GM12892 (cell line): Measurements from ENCODE around the gene CYB561D2.
A peak's percentile ranks its signal among the peaks of the same experiment; 100 is the strongest.

Experiments
- DNase-seq: peaks from one replicate; pipeline ENCODE4 v3.0.0; 2011; ENCODE audit not compliant: insufficient read length
- FAIRE-seq: peaks from 2 replicates; lab custom pipeline; 2011; peaks lifted over from hg19 to GRCh38; lab: Jason Lieb, UNC
- POLR2A ChIP-seq: IDR thresholded peaks from 2 replicates; pipeline ENCODE4 v1.6.1; 2011; ENCODE audit warnings: low read depth, low read length, control low read depth
- POLR2AphosphoS5 ChIP-seq: IDR thresholded peaks from 2 replicates; pipeline ENCODE4 v1.6.1; 2011; ENCODE audit warnings: low read depth, low read length, control low read depth
- TAF1 ChIP-seq: IDR thresholded peaks from 2 replicates; pipeline ENCODE4 v1.6.1; 2011; ENCODE audit warnings: low read depth, mild to moderate bottlenecking, control low read depth, low read length, borderline replicate concordance

CYB561D2 gene

DNA sequence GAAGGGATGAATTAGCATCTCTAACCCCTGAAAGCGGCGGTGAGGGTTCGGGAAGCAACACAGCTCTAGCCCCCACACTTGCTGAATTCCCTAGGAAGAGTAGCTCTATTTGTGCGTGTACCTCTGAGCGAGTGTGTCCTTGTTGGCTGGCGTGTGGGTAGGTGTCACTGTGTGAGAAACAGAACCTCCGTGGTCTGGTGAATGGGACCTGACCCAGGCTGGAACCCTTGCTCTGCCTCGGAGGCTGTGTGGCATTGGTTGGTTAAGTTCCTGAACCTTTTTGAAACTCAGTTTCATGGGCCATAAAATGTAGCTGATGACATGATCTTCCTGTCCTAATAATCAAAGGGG lies 9.1 kb downstream of the CYB561D2 start:
- TF ChIP-seq TAF1 (no peak), POLR2A (no peak), POLR2AphosphoS5 (no peak)
- FAIRE-seq, result peak; percentile 9
- no peak for DNase-seq

- FAIRE-seq, result no peak
- no peak for DNase-seq
- TF ChIP-seq TAF1 (no peak), POLR2A (no peak), POLR2AphosphoS5 (no peak)
These were observed 14.0 kb downstream of the CYB561D2 start for GRCh38 chr3:50364573-50365079.

DNA sequence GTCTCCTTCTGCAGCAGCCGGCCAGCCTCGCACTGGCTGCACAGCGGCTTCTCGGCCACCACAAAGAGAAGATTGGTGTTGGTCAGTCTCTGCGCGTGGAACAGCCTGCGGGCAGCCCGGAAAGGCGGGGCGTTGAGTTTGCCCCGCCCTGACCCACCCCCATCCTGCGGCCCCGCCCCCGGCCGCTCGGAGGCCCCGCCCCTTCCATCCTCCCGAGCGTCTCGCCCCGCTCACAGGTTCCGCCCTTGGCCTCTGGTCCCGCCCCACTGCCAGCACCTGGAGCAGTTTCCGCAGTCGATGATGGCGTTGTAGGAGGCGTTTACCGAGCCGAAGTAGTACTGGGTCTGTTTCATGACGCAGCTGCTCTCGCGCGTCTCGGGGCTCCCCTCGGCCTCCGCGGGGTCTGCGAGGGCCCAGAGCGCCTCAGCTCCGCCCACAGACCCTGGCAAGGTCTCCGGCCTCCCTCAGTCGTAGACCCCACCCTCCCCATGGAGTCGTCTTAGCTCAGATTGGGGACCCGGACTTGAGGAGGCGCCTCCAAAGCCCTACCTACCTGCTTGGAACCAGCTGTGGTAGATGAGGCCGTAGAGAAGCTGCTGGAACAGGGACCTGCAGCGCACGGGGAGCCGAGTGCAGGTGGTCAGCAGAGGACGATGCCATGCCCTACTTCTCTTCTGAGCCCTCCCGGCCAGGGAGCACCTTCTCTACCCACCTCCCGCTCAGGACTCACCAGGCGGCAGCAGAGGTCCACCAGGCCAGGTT lies 14.6 kb downstream of the CYB561D2 start:
- TF ChIP-seq TAF1 (no peak), POLR2A (no peak), POLR2AphosphoS5 (no peak)
- FAIRE-seq (peak; percentile 94), DNase-seq (peak; percentile 96)

DNA sequence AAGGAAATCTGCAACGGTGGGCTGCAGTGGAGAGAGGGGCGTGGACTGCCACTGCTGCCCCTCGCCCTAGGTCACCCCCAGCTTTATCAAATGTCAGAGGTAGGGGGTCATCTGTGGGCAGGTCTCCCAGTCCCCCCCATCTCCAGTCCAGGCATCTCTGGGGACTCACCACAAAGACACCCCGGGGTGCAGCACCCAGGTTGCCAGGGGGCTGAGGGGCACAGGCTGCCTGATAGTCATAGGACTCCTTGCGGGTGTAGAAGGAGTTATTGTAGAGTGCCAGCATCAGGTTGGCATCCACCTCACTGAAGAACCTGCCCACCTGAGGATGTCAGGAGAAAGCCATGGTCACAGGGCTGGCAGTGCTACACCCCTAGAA lies 15.2 kb downstream of the CYB561D2 start:
- FAIRE-seq (no peak), DNase-seq (no peak)
- TF ChIP-seq POLR2AphosphoS5, result no peak
- TF ChIP-seq POLR2A, result no peak
- TF ChIP-seq TAF1, result no peak

- DNase-seq (no peak), FAIRE-seq (no peak)
- TF ChIP-seq POLR2A, result no peak
- no peak for TF ChIP-seq POLR2AphosphoS5
- TF ChIP-seq TAF1, result no peak
These were observed 18.5 kb downstream of the CYB561D2 start for GRCh38 chr3:50369012-50369670.

- no peak for FAIRE-seq
These were observed 19.9 kb downstream of the CYB561D2 start for GRCh38 chr3:50370594-50370993.

GRCh38 chr3:50371133-50371685 lies 20.5 kb downstream of the CYB561D2 start:
- DNase-seq (no peak), FAIRE-seq (no peak)
- TF ChIP-seq TAF1 (no peak), POLR2AphosphoS5 (no peak), POLR2A (no peak)

More at GRCh38 chr3:50370594-50370993, 19.9 kb downstream of the CYB561D2 start:
- TF ChIP-seq POLR2AphosphoS5 (no peak), TAF1 (no peak), POLR2A (no peak)
- no peak for DNase-seq

GRCh38 chr3:50372349-50372748 lies 21.7 kb downstream of the CYB561D2 start:
- DNase-seq (no peak), FAIRE-seq (no peak)
- TF ChIP-seq TAF1, result no peak
- TF ChIP-seq POLR2A, result no peak
- no peak for TF ChIP-seq POLR2AphosphoS5

- FAIRE-seq, result no peak
- no peak for DNase-seq
These were observed 22.7 kb downstream of the CYB561D2 start for GRCh38 chr3:50373146-50374051.

DNA sequence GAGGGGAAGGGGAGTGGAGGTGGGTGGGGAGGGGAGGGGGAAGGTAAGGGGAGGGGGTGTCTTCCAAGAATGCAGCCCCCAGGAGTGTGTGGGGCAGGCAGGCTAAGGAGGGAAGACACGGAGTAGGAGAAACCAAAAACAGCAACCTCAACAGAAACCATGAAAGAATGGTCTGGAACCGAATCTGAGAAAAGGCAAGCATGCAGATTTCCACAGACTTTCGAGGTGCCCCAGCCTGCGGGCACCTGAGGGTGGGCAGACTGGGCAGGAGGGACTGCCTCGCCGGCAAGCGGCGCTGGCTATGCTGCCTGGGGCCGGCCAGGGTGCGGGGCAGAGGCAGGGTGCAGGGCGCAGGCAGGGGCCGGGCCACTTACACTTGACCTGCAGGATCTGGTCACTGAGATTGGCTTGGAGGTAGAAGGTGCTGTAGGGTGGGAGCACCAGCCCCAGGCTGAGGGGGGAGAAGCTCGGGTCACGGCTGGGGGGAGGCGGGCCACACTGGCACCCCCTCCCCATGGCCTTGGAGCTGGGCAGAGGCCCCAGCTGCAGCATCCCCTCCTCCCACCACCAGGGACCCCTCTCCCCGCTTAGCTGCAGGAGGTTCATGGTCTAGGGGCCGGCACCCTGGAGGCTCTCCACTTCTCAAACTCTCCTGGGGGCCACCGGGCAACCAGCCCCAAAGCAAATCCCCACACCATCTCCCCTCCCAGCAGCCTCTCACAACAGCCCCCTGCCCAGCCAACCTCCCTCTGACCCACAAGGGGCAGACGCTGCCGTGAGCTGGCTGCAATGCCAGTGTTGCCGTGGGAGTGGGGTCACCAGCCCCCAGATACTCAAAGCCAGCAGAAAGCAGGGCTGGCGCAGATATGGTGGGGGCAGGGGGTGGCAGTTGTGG lies 23.9 kb downstream of the CYB561D2 start:
- no peak for FAIRE-seq
- no peak for TF ChIP-seq TAF1
- TF ChIP-seq POLR2AphosphoS5, result no peak
- no peak for TF ChIP-seq POLR2A
- no peak for DNase-seq

More at GRCh38 chr3:50373146-50374051, 22.7 kb downstream of the CYB561D2 start:
- TF ChIP-seq POLR2A (no peak), TAF1 (no peak), POLR2AphosphoS5 (no peak)
